Parathyroid adenoma (tissue), 2 donors: ENCODE data around the gene POMC.

Source experiments
- H2AFZ ChIP-seq: fragments of 300-600 bp; sonication (generic); one replicate; pipeline ENCODE4 v1.7.0; 2017; ENCODE audit warnings: antibody characterized with exemption, mild to moderate bottlenecking
- H3K27ac ChIP-seq: fragments of 300-600 bp; sonication (generic); one replicate; pipeline ENCODE4 v1.7.0; 2017
- H3K27me3 ChIP-seq: fragments of 300-600 bp; sonication (generic); one replicate; pipeline ENCODE4 v1.7.0; 2017; ENCODE audit warnings: low read length; ENCODE audit not compliant: control insufficient read depth, insufficient read depth
- H3K36me3 ChIP-seq: fragments of 300-600 bp; sonication (generic); one replicate; pipeline ENCODE4 v1.7.0; 2017; ENCODE audit warnings: low read length; ENCODE audit not compliant: control insufficient read depth, insufficient read depth
- H3K4me1 ChIP-seq: fragments of 300-600 bp; sonication (generic); one replicate; pipeline ENCODE4 v1.7.0; 2017; ENCODE audit warnings: control low read depth
- H3K4me2 ChIP-seq: fragments of 300-600 bp; sonication (generic); one replicate; pipeline ENCODE4 v1.7.0; 2017; ENCODE audit warnings: low read length
- H3K4me3 ChIP-seq: fragments of 300-600 bp; sonication (generic); one replicate; pipeline ENCODE4 v1.7.0; 2017; ENCODE audit warnings: low read depth, low read length
- H3K79me2 ChIP-seq: fragments of 300-600 bp; sonication (generic); one replicate; pipeline ENCODE4 v1.7.0; 2017; ENCODE audit warnings: control low read depth
- H3K9ac ChIP-seq: fragments of 300-600 bp; sonication (generic); one replicate; pipeline ENCODE4 v1.7.0; 2017; ENCODE audit warnings: mild to moderate bottlenecking
- H3K9me3 ChIP-seq: fragments of 300-600 bp; sonication (generic); one replicate; pipeline ENCODE4 v1.7.0; 2017; ENCODE audit warnings: low read length; ENCODE audit not compliant: control insufficient read depth
- TF ChIP-seq, protein P1 (sequence below): fragments of 300-600 bp; sonication (generic); IDR thresholded peaks from one replicate; pipeline ENCODE4 v1.7.0; 2017; ENCODE audit warnings: antibody characterized with exemption, mild to moderate bottlenecking
- donor health status: primary hyperparathyroidism.

The POMC gene

DNA sequence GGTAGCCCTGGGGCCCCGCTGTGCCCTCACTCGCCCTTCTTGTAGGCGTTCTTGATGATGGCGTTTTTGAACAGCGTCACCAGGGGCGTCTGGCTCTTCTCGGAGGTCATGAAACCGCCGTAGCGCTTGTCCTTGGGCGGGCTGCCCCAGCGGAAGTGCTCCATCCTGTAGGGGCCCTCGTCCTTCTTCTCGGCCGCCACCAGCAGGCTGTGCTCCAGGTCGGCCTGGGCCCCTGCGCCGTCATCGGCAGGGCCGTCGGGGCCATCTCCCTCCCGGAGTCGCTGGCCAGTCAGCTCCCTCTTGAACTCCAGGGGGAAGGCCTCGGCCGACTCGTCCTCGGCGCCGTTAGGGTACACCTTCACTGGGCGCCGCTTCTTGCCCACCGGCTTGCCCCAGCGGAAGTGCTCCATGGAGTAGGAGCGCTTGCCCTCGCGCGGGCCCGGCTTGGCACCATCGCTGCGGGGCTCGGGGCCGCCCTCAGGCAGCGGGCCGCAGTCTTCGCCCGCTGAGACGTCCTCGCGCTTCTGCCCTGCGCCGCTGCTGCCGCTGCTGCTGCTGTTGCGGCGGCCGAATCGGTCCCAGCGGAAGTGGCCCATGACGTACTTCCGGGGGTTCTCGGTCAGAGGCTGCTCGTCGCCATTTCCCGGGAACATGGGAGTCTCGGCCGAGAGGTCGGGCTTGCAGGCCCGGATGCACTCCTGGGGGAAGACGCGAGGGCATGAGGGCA is 7.2 kb downstream of the POMC start:
- Histone ChIP-seq H3K27ac (no peak overlapping the region), H3K79me2 (no peaks in the 10 kb centered on the region), H3K4me1 (no peaks in the 10 kb centered on the region), H2AFZ (peak overlapping the region; percentile 33), H3K4me2 (no peak overlapping the region), H3K9me3 (no peaks in the 10 kb centered on the region), H3K4me3 (no peak overlapping the region), H3K36me3 (no peaks in the 10 kb centered on the region), H3K9ac (no peak overlapping the region), H3K27me3 (no peaks in the 10 kb centered on the region)
- TF ChIP-seq, protein P1, sequence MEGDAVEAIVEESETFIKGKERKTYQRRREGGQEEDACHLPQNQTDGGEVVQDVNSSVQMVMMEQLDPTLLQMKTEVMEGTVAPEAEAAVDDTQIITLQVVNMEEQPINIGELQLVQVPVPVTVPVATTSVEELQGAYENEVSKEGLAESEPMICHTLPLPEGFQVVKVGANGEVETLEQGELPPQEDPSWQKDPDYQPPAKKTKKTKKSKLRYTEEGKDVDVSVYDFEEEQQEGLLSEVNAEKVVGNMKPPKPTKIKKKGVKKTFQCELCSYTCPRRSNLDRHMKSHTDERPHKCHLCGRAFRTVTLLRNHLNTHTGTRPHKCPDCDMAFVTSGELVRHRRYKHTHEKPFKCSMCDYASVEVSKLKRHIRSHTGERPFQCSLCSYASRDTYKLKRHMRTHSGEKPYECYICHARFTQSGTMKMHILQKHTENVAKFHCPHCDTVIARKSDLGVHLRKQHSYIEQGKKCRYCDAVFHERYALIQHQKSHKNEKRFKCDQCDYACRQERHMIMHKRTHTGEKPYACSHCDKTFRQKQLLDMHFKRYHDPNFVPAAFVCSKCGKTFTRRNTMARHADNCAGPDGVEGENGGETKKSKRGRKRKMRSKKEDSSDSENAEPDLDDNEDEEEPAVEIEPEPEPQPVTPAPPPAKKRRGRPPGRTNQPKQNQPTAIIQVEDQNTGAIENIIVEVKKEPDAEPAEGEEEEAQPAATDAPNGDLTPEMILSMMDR = no peak

- H3K9ac ChIP-seq = no peak overlapping the region
- H3K4me3 ChIP-seq = no peak overlapping the region
- no peaks in the 10 kb centered on the region for H3K36me3 ChIP-seq
- H3K27me3 ChIP-seq = no peaks in the 10 kb centered on the region
- H3K4me1 ChIP-seq = no peaks in the 10 kb centered on the region
- H3K27ac ChIP-seq = no peak overlapping the region
- TF ChIP-seq, protein P1 = no peak
- H2AFZ ChIP-seq = no peak overlapping the region
- H3K4me2 ChIP-seq = no peak overlapping the region
- no peaks in the 10 kb centered on the region for H3K79me2 ChIP-seq
- no peaks in the 10 kb centered on the region for H3K9me3 ChIP-seq
These were observed 8.0 kb downstream of the POMC start for GRCh38 chr2:25160376-25160775.

- TF ChIP-seq, protein P1 = no peak
- Histone ChIP-seq H3K9me3 (no peaks in the 10 kb centered on the region), H3K27ac (no peak overlapping the region)
These were observed 8.4 kb downstream of the POMC start for GRCh38 chr2:25159949-25160348.

DNA sequence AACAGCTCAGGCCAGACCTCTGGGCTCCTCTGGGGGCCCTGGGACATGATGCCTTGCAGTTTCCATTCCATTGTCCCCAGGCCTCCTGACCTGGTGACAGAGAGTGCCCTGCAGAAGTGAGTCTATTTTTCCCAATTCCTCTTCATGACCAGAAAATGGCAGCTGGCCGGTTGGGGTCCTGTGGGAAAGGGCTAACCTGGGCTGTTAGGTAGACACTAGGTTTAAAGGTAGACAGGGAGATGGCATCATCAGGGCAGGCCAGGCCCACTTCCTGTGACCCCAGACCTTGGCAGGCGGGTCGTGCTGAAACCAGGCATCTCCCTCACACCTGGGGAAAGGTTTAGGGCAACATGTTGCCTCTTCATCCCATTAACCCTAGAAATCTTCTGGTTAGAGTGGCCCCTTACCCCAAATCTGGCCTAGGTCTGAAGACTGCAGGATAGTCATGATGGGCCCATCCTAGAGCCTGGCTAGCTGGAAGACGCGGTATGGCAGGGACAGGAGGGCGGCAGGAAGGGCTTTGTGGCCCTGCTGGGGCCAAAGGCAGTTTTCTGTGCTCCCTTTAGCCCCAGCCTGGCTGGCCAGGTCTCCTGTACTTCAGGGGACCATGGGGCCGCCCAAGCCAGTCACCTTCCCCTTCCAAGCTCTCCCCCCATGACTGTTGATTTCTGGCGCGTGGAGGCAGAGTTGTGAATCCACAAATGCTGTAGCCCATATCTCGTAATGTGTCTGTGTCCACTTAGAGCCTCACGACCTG is 10.1 kb downstream of the POMC start:
- Histone ChIP-seq H3K36me3 (no peaks in the 10 kb centered on the region), H2AFZ (no peak overlapping the region), H3K27ac (no peak overlapping the region), H3K27me3 (no peaks in the 10 kb centered on the region), H3K9ac (no peak overlapping the region), H3K79me2 (no peaks in the 10 kb centered on the region), H3K4me3 (no peak overlapping the region), H3K9me3 (no peaks in the 10 kb centered on the region), H3K4me2 (no peak overlapping the region), H3K4me1 (no peaks in the 10 kb centered on the region)
- TF ChIP-seq, protein P1 = no peak

More at GRCh38 chr2:25159949-25160348, 8.4 kb downstream of the POMC start:
- Histone ChIP-seq H3K4me3 (no peak overlapping the region), H3K4me2 (no peak overlapping the region), H3K36me3 (no peaks in the 10 kb centered on the region), H3K79me2 (no peaks in the 10 kb centered on the region), H3K27me3 (no peaks in the 10 kb centered on the region), H3K4me1 (no peaks in the 10 kb centered on the region), H3K9ac (no peak overlapping the region), H2AFZ (no peak overlapping the region)
